ENCODE measurements around the gene PRKCE.

PRKCE gene

DNA sequence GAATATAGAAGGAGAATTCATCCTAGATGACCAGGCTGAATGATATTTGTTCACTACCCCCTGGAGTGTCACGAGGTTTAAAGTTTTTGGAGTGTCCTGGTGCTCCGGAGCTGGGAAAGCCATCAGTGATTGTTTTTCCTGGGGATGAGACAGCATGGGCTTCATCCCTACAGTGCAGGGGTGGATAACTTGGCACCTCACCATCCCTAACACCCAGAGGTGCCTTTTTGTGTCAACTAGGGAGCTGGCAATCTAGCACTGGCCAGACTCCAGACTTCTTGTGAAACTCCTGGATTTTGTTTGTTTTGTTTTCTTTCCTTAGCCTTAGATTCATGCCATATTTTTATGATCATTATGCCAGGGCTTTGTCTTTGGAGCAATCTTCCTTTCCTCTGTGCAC is 164.8 kb downstream of the PRKCE start:
- no peak for TF ChIP-seq CTCF (conservative IDR thresholded peaks at IDR 0.05; ENCODE audit: low read depth, low read length)
- H3K4me3 ChIP-seq (ENCODE audit: low read length) = no peak overlapping the region
- DNase-seq (ENCODE audit: low read depth) = no peak

- H3K4me3 ChIP-seq (ENCODE audit: low read length) = no peak overlapping the region
- TF ChIP-seq CTCF (conservative IDR thresholded peaks at IDR 0.05; ENCODE audit: low read depth, low read length) = no peak
- no peak for DNase-seq (ENCODE audit: low read depth)
Measured at GRCh38 chr2:45818591-45818990, 167.1 kb downstream of the PRKCE start.

- TF ChIP-seq CTCF (conservative IDR thresholded peaks at IDR 0.05; ENCODE audit: low read depth, low read length) = no peak
- DNase-seq (ENCODE audit: low read depth) = no peak
- H3K4me3 ChIP-seq (ENCODE audit: low read length) = no peak overlapping the region
Measured at GRCh38 chr2:45820048-45820447, 168.6 kb downstream of the PRKCE start.

- no peak overlapping the region for H3K4me3 ChIP-seq (ENCODE audit: low read length)
- peak; percentile 51 for DNase-seq (ENCODE audit: low read depth)
- TF ChIP-seq CTCF (conservative IDR thresholded peaks at IDR 0.05; ENCODE audit: low read depth, low read length) = no peak
Measured at GRCh38 chr2:45821558-45822271, 170.2 kb downstream of the PRKCE start.

DNA sequence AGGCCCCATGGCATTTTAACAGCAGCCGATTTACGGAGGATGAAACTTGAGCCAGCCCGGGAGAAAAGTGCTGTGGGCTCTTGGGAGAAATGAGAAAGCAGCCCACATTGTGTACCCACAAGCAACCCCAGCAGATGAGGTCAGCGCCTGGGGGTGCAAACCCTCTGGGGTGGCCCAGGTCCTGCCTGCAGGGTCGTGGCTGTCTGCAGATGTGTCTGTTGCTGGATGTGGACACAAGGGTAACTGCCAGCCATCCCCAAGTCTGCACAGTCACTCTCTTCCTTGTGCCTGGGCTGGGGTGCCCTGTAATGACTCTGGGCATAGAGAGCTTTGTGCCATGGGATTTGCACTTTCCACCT is 170.8 kb downstream of the PRKCE start:
- H3K4me3 ChIP-seq (ENCODE audit: low read length) = no peak overlapping the region
- no peak for TF ChIP-seq CTCF (conservative IDR thresholded peaks at IDR 0.05; ENCODE audit: low read depth, low read length)
- DNase-seq (ENCODE audit: low read depth) = no peak

DNA sequence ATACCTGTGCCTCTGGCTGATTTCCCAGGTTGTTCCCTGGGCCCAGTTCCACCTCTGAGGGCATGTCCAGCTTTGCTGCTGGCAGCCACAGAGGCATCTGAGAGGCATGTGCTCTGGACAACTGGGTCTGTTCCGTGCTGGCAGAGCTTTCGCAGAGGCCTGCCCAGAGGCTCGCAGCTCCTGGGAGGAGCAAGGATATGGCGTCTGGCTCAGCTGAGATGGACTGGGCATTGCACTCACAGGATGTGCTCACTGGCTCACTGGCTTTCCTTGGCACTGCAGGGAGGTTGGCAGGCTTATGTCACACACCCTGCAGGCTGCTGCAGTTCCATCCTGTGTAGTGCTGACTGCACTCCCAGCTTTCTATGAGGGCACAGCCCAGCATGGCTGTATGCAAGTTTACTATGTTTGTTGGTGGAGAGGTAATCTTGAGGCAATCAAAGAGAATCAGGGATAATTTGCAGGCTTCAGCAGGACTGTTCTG is 172.3 kb downstream of the PRKCE start:
- H3K4me3 ChIP-seq (ENCODE audit: low read length) = no peak overlapping the region
- TF ChIP-seq CTCF (conservative IDR thresholded peaks at IDR 0.05; ENCODE audit: low read depth, low read length) = no peak
- DNase-seq (ENCODE audit: low read depth) = no peak

GRCh38 chr2:45825001-45825651 is 173.7 kb downstream of the PRKCE start:
- no peak overlapping the region for H3K4me3 ChIP-seq (ENCODE audit: low read length)
- no peak for DNase-seq (ENCODE audit: low read depth)
- peak; percentile 7 for TF ChIP-seq CTCF (conservative IDR thresholded peaks at IDR 0.05; ENCODE audit: low read depth, low read length)
